Lung microvascular endothelial cell (primary cell): ENCODE data around the gene RSPH9. TPM values are rescaled to one million over a fixed set of nuclear protein-coding genes. Genes with fewer than 3 reads are reported as not detected.
"Not testable (repeated sequence)": the region's sequence is repeated elsewhere in the genome, so short reads cannot be mapped to it uniquely, and the experiment has no call there.

ENCODE experiments used
- DNase-seq, 2 donors: peaks; one replicate each; pipeline versions ENCODE4 v3.0.0 to v3.0.0-alpha.2; 2010; ENCODE audit warnings: low read depth in 2 of 2
- total RNA-seq: library from RNA; depleted of rRNA; stranded (reverse); fragments of >200 nt; gene quantifications from 2 replicates; pipeline ENCODE4 v1.2.1, GENCODE V29; 2014

The RSPH9 gene
- total RNA-seq, 1 donor from 2014 or later, result 0.20 TPM

DNA sequence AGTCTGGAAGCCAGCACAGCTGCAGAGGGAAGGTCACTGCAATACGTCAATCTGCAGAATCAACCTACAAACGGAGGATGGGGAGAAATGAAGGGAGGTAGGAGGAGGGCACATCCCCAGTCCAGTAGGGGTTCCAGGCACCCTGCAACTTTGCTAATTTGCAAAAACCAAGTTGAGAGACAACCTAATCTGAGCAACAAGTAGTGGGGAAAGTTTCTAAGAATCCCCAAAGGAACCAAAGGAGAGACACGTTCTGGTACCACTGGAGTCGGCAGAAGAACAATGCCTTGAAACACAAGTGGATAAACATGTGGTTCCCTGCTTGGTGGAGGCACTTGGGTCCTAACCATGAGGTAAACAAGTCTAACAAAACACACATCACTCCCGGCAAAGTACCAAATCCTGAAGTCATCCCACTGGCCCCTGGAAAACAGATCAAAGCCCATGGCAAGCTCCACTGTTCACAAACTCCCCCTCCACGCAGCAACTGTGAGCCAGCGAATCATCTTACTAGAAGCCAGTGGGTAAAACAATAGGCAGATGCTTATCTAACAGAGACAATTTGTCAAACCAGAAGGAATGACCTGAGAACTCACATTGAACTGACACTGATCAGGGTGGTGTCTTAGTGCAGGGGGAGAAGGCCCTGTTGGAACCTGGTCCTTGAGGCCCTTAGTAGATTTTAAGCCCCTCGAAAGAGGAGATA lies 38.0 kb downstream of the RSPH9 start:
- DNase-seq, result peak in 1 of 2 donors; percentile 54

DNA sequence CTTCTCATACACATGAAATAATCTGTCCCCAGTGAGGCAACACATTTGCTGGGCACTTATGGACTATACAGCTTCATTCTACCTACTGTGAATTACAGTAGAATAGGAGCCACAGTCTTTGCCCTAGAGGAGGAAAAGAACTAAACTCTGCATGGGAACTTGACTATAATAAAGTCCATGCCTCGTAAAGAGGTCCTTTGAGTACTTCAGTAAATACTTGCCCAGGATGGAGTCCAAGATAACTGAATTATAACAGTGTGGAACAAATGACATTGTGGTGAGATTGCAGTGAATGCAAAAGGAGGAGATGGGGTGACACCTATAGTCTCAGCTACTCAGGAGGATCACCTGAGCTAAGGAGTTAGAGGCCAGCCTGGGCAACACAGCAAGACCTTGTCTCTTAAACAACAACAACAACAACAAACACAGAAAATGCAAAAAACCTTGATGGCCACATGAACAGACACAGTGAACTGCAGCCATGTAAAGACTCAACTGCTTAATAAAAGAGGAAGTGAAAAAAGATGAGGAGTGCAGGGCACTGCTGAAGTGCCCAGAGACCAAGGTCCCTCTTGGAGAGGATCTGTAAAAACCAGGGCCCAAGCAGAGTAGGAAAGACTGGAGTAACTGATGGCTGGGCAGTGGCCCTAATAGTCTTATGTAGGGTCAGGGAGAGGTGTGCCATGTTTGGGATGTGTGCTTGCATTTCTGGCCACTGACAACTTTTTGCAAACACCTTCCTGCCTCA lies 39.0 kb downstream of the RSPH9 start:
- DNase-seq, result no peak

DNA sequence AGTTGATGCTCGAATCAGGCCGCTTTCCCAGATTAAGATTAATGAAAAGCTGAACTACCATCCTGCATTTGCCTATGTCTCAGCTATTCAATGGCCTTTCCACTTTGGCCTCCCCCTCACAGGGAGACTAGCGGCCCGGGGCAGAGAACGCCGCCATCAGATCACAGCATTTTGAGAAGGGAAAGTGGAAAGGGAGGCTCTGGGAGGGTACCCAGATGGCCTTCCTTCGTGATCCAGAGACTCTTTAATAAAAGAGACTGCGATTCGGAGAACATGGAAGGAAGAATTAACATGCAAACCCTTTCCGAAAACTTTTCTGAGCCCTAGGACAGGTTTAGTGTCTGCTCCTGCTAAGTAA lies 42.2 kb downstream of the RSPH9 start:
- no peak for DNase-seq

DNA sequence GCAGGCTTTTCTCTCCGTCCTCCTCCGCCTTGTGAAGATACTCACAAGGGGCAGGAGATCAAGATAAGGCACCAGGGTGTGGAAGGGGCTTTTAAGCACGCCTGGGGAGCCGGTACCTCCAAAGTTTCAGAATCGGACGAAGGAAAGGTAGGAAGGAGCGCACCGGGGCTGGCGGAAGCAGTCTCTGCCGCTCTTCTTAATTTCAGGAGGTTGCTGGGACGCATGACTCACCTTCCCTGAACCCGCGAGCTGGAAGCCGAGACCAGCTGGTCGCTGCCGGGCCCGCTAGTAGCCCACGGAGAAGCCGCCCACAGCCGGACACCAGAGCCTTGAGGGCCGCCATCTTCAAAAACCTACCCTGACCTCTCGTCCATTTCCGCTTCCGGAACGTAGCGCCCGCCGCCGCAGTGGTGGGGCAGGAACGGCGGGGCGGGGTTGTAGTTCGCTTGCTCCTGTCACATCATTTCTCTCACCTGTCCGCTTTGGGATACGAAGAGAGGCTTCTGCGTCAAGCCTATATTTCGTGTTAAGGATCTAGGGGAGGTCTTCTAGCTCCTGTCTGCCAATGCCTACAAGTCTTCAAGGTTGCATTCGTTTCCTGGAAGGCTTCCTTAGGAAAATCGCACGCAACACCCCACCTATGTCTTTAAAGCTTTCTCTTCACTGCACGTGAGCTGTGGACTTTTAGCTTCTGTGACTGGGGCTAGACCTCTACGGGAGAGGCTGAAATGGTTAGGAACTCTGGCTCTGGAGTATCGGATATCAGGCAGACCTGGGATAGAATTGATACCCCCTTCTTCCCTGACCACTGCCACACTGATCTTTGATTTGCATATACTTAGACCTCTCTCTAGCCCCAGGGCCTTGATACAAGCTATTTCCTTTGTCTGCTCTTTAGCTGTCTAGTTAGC lies 42.9 kb downstream of the RSPH9 start, which contains the start of gene MRPS18A:
Gene MRPS18A (minus strand): TSS at position 355 of the 911 bp plus-strand sequence. CDS start 12 bp downstream, at position 343.
- peak; percentile 75 to 77 for DNase-seq

DNA sequence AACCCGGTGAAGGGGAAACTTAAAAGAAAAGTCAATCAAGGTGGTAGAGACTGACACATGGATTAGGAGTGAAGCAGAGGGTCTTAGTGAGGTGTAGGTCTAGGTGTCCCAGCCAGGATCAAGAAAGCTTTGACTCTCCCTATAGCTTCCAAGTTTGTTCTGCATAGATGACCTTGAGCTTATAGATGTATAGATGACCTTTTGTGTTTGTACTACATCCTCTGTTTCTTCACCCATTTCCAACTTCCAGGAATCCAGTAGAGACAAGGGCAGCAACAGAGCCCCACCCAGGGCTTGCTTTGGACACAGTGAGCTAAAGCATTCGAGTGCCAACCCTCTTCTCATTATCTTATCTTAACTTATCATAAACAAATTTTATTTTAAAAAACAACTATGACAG lies 44.6 kb downstream of the RSPH9 start:
- DNase-seq, result no peak

DNA sequence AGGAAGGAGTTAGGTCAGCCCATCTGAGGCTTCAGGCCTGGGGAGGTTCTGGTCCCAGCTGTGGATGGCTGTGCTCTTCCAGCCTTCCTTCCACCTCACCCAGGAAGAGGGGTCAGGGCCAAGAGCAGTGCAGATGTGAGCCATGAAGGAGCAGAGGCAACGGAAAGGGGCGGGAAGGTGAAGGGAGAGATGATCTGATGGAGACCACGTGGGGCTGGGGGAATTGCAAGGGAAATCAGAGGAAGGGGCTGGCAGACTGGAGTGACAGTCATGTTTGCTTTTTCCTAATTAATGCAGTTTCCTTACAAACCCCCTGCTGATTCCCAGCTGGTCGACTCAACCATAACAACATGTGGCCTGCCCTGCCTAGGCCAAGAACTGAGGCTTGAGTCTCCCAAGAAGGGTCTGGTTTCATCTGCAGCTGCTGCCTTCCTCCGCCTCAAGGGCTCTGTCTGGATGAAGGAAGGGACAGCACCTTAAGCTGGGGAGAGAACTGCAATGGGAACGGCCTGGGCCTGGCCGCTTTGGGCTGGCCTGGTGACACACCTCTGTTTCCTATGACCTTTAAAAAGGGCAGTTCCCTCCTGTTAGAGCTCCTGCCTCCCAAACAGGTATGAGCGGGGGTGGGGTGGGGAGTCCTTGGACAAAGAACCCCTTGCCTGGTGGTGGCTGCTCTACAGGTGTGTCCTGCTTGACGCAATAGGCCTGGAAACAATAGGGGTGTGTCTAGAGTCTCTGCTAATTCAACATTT lies 50.6 kb downstream of the RSPH9 start:
- no peak for DNase-seq

DNA sequence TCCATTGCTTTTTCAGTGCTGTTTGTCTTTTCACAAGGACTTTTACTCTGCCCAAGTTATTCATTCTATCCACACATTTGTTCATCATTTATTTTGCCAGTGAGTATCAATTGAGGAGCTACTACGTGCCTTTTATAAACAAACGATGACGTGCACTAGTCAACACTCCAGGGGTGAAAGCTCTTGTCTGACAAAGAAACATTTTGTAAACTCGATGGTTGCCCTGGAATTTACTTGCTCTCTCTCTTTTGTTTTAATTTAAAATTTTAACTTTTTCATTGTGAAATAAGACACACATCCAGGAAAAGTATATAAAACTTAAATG lies 51.1 kb downstream of the RSPH9 start:
- DNase-seq, result no peak

DNA sequence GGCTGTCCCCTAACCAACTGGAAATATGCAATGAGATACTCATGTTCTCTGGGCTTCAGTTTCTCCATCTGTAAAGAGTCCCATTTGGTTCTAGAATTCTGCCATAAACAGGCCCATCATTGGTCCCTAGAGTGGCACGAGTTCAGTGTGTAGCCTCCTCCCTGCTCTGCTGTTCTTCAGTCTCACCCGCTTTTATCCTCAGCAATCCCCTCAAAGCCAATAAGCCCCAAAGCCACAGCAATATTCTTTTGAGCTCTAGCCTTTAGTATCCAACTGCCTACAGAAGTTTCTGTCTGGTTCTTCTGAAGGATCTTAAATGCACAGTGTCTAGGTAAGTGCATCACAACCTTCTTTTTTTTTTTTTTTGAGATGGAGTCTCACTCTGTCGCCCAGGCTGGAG lies 52.6 kb downstream of the RSPH9 start:
- DNase-seq, result no peak

DNA sequence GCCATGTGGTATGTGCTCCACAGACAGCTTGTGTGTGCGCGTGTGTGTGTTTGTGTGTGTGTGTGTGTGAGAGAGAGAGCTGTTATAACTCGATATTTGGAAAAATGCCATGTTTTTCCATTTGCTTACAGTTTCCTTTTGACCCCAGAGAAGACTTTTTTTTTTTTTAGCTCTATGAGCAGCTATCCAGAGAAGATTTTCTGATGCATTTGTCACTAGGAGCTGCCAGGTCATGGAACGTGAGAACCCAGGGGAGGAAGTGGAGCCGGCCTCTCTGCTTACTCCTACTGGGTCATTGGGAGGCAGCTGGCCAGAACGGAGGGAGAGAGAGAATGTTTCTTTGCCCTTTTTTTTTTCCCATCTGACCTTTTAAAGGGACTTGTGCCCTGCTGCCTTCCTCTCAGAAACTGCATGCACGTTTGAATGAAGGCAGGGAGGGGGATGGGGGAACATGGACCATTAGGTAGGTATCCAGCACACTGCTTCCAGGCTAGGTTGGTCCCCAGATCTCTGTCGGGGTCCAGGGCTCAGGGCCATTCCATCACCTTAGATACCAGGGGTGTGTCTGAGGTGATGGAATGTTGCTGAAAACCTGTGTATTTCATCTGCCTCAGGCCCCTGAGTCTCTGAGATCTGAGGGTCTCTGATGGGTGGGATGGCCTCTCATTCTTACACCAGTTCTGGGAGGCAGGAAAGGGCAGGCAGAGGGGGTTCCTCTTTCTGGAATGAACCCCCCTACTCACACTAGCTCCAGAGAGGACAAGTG lies 53.9 kb downstream of the RSPH9 start:
- DNase-seq, result peak; percentile 85 to 97

DNA sequence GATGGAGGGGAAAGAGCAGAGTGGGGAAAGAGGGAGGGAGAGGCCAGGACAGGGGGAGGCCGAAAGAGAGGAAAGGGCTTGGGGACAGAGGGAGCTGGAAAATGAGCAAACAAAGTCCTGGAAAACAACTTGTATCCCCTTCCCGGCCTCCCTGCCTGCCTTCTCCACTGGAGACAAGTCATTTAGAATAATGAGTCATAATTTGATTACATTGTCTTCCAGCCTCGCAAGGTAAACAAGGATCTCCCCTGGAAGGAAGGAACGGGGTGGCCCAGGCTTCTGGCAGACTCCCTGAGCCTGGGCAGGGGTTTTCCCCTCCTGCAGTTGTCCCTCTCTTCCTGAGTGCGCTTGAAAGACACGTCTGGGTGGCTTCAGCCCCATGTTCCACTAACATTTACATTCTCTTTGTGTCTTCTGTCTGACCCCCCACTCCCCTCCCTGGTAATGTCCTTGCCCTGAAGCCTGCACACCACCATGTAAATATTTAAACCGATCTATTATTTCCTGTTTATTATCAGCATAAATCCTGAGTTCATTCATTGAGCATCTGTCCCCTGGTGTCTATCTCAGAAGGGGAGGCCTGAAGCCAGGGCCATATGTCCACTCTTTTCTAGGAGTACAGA lies 54.8 kb downstream of the RSPH9 start:
- DNase-seq, result peak; percentile 33 to 82

DNA sequence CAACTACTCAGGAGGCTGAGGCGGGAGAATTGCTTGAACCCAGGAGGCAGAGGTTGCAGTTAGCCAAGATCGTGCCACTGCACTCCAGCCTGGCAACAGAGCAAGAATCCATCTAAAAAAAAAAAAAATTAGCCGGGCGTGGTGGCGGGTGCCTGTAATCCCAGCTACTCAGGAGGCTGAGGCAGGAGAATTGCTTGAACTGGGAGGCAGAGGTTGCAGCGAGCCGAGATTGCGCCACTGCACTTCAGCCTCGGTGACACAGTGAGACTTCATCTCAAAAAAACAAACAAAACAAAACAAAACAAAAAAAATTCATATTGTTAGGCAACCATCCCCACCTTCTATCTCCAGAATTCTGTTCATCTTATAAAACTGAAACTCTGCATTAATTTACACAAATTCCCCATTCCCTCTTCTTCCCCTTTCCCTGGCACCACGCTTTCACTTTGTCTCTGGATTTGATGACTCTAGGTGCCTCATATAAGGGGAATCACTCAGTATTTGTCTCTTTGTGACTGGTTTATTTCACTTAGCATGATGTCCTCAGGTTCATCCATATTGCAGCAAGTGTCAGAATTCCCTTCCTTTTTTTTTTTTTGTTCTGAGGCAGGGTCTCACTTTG lies 56.2 kb downstream of the RSPH9 start:
- not testable (repeated sequence) for DNase-seq

DNA sequence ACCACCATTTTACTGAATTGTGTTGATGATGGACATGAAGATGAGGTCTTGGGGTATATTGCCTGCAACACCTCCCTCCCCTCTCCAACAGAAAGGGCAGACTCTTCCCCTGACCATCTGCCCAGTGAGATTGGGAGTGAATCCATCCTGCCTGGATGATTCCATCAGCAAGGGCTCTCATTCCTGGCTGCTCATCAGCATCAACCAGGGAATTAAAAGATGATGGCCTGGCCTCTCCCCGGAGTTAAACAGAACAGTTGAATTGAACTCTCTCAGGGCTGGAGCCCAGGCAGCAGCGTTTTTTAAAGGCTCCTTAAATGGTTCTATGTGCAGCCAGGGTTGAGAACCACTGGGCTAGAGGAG lies 57.3 kb downstream of the RSPH9 start:
- no peak for DNase-seq

DNA sequence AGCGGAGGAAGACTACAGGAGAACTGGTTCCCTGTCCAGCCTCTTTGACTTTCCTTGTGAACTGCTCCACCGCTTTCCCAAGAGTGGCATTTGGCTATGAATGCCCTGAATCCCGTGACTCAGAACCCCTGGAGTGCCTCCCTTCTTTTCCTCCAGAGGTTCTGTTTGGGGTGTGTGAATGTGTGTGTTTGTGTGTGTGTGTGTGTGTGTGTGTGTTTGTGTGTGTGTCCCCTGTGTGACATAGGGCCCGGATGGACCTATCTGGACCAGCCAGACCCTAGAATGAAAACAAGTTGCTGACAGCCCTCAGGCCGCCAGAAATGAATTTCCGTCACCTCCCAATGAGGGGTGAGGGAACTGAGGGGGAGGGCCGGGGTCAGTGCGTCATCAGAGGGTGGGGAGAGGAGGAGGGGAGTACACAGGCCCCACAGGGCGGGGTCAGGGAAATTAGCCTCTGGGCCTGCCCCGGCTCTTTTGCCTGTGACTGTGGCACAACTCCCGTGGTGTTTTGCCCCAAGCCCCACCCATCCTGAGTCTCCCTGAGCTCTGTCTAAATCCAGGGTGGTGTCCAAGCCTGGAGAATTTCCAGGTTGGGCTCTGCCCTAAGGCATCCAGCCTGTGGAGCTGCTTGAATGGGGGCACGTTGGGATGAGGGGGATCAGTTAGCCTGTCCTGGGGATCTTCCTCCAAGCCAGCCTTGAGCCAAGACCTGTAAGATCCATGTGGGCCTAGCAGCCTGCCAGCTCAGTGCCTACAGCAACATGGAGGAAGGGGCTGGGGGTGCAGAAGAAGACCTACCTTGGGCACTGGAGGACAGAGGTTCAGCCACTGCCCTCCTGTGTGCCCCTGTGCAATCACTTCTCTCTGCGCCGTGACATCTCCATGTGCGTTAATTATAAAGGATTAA lies 58.0 kb downstream of the RSPH9 start:
- peak; percentile 89 to 97 for DNase-seq

DNA sequence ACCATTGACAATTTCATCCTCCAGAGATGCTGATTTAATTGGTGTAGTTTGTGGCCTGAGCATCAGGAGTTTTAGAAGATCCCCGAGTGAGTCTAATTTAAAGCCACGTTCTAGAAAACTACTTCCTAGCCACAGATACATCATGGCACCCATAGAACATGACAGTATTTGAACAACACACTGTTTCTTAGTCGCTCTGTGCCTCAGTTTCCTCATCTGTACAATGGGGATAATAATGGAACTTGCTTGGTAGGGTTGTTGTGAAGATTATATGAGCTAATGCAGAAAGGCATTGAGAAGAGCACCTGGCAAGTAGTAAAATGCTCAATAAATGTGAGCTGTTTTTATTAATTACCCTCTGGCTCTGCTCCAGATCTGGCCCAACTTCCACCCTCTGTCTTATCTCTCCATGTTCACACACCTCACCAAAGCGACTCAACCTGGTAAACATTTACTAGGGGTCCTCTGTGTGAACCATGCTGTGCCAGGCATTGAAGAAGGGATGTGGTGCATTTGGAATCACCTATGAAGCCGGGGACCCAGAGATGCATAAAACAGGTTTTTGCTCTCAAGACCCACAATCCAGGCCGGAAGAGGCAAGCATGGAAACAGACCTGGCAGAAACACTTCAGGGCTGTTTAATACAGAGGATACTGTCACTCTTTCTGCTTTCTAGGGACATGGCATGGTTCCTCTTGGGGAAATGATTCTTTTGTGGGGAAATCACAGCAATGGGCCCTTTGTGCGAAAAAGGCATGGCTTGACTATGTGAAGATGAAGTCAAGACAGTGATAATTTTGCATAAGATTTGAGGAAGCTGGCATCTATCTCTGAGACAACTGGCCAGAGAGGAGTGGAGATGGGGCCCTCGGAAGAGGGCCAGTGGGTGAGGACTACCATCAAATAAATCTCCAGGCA lies 58.9 kb downstream of the RSPH9 start:
- no peak for DNase-seq

DNA sequence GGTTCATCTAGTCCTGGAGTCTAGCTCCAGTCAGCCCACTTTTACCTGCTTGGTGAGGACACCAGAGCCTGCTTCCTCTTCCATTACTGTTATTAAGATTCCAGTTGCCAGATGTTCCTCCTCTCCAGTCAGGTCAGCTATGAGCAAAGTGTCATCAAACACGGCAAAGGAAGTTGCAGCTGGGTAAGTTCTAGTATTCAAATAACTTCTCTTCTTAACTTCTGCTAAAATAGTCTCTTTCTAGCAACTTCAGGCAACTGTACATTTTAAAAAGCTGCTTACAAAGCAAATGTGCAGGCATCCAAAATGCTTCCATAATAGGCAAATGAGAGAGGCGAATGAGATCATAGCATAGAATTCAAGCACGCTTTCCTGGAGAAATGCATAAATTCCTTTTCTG lies 61.2 kb downstream of the RSPH9 start:
- peak; percentile 29 to 46 for DNase-seq

DNA sequence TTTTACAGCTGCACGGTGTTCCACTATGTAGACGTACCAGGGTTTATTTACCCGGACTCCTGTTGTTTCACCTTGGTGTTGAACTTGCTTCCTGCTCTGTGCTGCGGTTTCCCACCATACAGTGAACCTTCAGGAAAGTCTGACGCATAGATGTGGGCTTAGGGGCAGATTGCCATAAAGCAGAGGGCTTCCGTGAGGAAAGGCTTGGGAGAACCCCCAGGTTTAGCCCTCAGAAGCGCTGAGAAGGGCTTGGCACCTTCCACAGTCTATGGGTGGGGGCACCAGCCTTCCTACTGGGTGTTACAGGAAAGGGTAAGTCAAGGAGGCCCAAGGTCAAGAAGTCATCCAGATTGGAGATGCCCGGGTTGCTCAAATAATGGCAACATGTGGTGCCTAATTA lies 62.0 kb downstream of the RSPH9 start:
- DNase-seq, result peak; percentile 97 to 98

DNA sequence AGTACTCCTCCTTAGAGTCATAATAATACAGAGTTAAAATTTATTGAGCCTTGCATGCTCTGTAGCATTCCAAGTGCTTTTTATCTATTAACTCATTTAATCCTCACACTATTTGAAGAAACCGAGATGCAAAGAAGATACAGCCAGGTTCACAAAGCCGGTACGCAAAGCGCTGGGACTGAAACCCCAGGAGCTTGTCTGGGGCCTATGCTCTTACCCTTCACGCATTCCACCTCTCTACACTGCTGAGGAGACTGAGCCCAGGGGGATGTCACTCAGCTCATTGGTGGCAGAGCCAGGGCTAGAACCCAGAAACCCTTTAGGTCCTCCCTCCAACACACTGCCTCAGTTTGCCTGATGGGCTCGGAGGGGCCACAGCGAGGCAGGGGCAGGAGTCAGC lies 62.4 kb downstream of the RSPH9 start:
- DNase-seq, result no peak

DNA sequence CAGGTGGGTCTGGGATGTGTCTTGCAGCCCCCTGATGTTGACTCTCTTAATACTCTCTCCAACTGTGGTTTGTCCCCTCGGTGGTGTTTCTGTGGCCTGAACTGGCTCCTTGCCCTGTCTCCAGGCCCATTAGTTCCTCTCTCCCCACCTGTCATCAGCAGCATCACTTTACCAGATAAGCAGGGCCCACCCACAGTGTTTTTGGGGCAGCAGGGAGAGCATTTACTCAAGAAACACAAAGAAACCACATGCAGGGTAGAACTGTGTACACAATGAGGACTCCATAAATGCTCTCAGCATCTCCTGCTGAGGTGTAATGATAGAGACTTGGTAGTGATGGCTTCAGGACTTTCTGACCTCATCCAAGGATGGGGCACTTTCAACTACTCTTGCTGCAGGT lies 62.9 kb downstream of the RSPH9 start:
- no peak for DNase-seq
